IPS DF 4.7 (cell line): ENCODE data around the gene DIRAS1.

ENCODE experiments used
- DNase-seq: peaks from one replicate; pipeline ENCODE4 v3.0.0-alpha.2; 2013; ENCODE audit warnings: low spot score; ENCODE audit errors: extremely low read depth

DIRAS1 gene

GRCh38 chr19:2720777-2721569 lies at the start of gene DIRAS1:
TSS of gene DIRAS1 (minus strand) at chr19:2721372. CDS start at chr19:2717806, 3,566 bp downstream.
- DNase-seq, result no peak

- no peak for DNase-seq
Measured at GRCh38 chr19:2770055-2771013, 49.2 kb upstream of the DIRAS1 start.

- DNase-seq, result no peak
Measured at GRCh38 chr19:2769218-2769617, 48.0 kb upstream of the DIRAS1 start.

- DNase-seq, result no peak
Measured at GRCh38 chr19:2768365-2769132, 47.4 kb upstream of the DIRAS1 start.

- DNase-seq, result no peak
Measured at GRCh38 chr19:2767688-2768087, 46.5 kb upstream of the DIRAS1 start.

- no peak for DNase-seq
Measured at GRCh38 chr19:2766594-2767372, 45.6 kb upstream of the DIRAS1 start.

- no peak for DNase-seq
Measured at GRCh38 chr19:2765376-2765775, 44.2 kb upstream of the DIRAS1 start.

- no peak for DNase-seq
Measured at GRCh38 chr19:2764945-2765344, 43.8 kb upstream of the DIRAS1 start.

GRCh38 chr19:2763687-2764086 lies 42.5 kb upstream of the DIRAS1 start:
- no peak for DNase-seq

- DNase-seq, result no peak
Measured at GRCh38 chr19:2762783-2763496, 41.8 kb upstream of the DIRAS1 start.

GRCh38 chr19:2761876-2762782 lies 41.0 kb upstream of the DIRAS1 start:
- DNase-seq, result no peak

GRCh38 chr19:2761309-2761677 lies 40.1 kb upstream of the DIRAS1 start:
- DNase-seq, result no peak

GRCh38 chr19:2759965-2760364 lies 38.8 kb upstream of the DIRAS1 start:
- DNase-seq, result no peak

- no peak for DNase-seq
Measured at GRCh38 chr19:2759362-2759761, 38.2 kb upstream of the DIRAS1 start.

- DNase-seq, result no peak
Measured at GRCh38 chr19:2758601-2759313, 37.6 kb upstream of the DIRAS1 start.

GRCh38 chr19:2756921-2757881 lies 36.0 kb upstream of the DIRAS1 start:
- no peak for DNase-seq

GRCh38 chr19:2756477-2756876 lies 35.3 kb upstream of the DIRAS1 start:
- DNase-seq, result no peak
